HCT116 (cell line): ENCODE data around the gene COG2. TPM values are rescaled to one million over a fixed set of nuclear protein-coding genes. Genes with fewer than 3 reads are reported as not detected.

Source experiments
- ATAC-seq: fragments of 200-7000 bp; cut with Tn5 transposase; 2 replicates; pipeline ENCODE4 v1.9.1; 2020; ENCODE audit warnings: mild to moderate bottlenecking, moderate library complexity
- BruUV-seq: library from RNA; stranded (reverse); fragments of 400-500 nt; replicated peaks from 2 replicates; lab custom pipeline; 2021; lab: Mats Ljungman, UMichigan
- CTCF ChIA-PET: fragments of 300-600 bp; sonication (Branson Sonifier 250); formaldehyde crosslinking; loops from one replicate; lab custom pipeline; 2021; ENCODE audit warnings: antibody characterized with exemption; lab: Charles Lee
- POLR2A ChIA-PET: fragments of 300-600, 350-600 bp; sonication (Branson Sonifier 250); formaldehyde crosslinking; loops from one replicate; lab custom pipeline; 2021; ENCODE audit warnings: antibody characterized with exemption; lab: Charles Lee
- RAD21 ChIA-PET, 2 experiments: fragments of 300-600 bp; sonication (Branson Sonifier 250); formaldehyde crosslinking; loops; one replicate each; lab custom pipeline; 2023; ENCODE audit warnings: low total read pairs in 2 of 2; ENCODE audit not compliant: uncharacterized antibody in 2 of 2, unreplicated experiment in 2 of 2, low non-redundant PET in 1 of 2; lab: Charles Lee
- DNase-seq: peaks from one replicate; pipeline ENCODE4 v3.0.0-alpha.2; 2010; ENCODE audit warnings: low read depth, low spot score
- H2AFZ ChIP-seq: fragments of 200-600 bp; shearing (Covaris generic), sonication (generic); 2 replicates; pipeline ENCODE4 v1.6.1; 2017; ENCODE audit warnings: low read depth, mixed run types, mixed read lengths, antibody characterized with exemption, low read length; ENCODE audit not compliant: poor library complexity, severe bottlenecking
- H3K27ac ChIP-seq: 2 replicates; pipeline ENCODE4 v1.5.1; 2012; ENCODE audit warnings: low read depth, low read length
- H3K27me3 ChIP-seq: fragments of 200-600 bp; sonication (generic); 2 replicates; pipeline ENCODE4 v1.6.1; 2016; ENCODE audit warnings: mixed run types, low read length, mixed read lengths; ENCODE audit not compliant: insufficient read depth
- H3K36me3 ChIP-seq, 2 experiments: fragments of 200-500 bp in 1 of 2; fragments of 200-600 bp in 1 of 2; sonication (Bioruptor generic) in 1 of 2; sonication (generic) in 1 of 2; 2 replicates each; pipeline versions ENCODE4 v1.5.1 to v1.6.1; 2014 to 2016; ENCODE audit warnings: low read length in 2 of 2, inconsistent platforms in 1 of 2, mixed read lengths in 1 of 2, mixed run types in 1 of 2; ENCODE audit not compliant: insufficient read depth in 2 of 2, control insufficient read depth in 1 of 2
- H3K4me1 ChIP-seq, 2 experiments: fragments of 200-600 bp in 1 of 2; sonication (generic) in 1 of 2; 2 replicates each; pipeline versions ENCODE4 v1.5.1 to v1.6.1; 2012 to 2017; ENCODE audit warnings: low read length in 2 of 2, inconsistent platforms in 1 of 2, mild to moderate bottlenecking in 1 of 2, mixed read lengths in 1 of 2, mixed run types in 1 of 2, moderate library complexity in 1 of 2; ENCODE audit not compliant: insufficient read depth in 2 of 2, control insufficient read depth in 1 of 2
- H3K4me2 ChIP-seq: fragments of 200-600 bp; sonication (generic); 2 replicates; pipeline ENCODE4 v1.6.1; 2017; ENCODE audit warnings: mixed run types, low read length, mixed read lengths
- H3K4me3 ChIP-seq, 2 experiments: fragments of 200-600 bp in 1 of 2; sonication (generic) in 1 of 2; replicated peaks in 1 of 2; 2 replicates each; pipeline ENCODE4 v1.5.1; 2011 to 2016; ENCODE audit warnings: low read length in 2 of 2, control low read depth in 1 of 2, low read depth in 1 of 2, mild to moderate bottlenecking in 1 of 2, mixed read lengths in 1 of 2, mixed run types in 1 of 2
- H3K79me2 ChIP-seq: fragments of 200-600 bp; sonication (generic); 2 replicates; pipeline ENCODE4 v1.6.1; 2017; ENCODE audit warnings: mild to moderate bottlenecking, mixed run types, low read length, moderate library complexity, mixed read lengths; ENCODE audit not compliant: insufficient read depth
- H3K9ac ChIP-seq: fragments of 200-600 bp; sonication (generic); 2 replicates; pipeline ENCODE4 v1.6.1; 2016; ENCODE audit warnings: low read length, mixed read lengths
- H3K9me2 ChIP-seq: fragments of 200-600 bp; sonication (generic), shearing (Covaris generic); 2 replicates; pipeline ENCODE4 v1.6.1; 2017; ENCODE audit warnings: mixed run types, mild to moderate bottlenecking, moderate library complexity; ENCODE audit not compliant: insufficient read depth
- H3K9me3 ChIP-seq, 2 experiments: fragments of 200-500 bp in 1 of 2; fragments of 200-600 bp in 1 of 2; sonication (Bioruptor generic) in 1 of 2; sonication (generic) in 1 of 2; 2 replicates each; pipeline ENCODE4 v1.6.1; 2014 to 2017; ENCODE audit warnings: low read length in 2 of 2, mixed read lengths in 2 of 2, inconsistent platforms in 1 of 2, low read depth in 1 of 2, mild to moderate bottlenecking in 1 of 2, mixed run types in 1 of 2, moderate library complexity in 1 of 2; ENCODE audit not compliant: control insufficient read depth in 1 of 2, insufficient read depth in 1 of 2
- H4K20me1 ChIP-seq: fragments of 200-600 bp; sonication (generic), shearing (Covaris generic); 2 replicates; pipeline ENCODE4 v1.6.1; 2017; ENCODE audit warnings: mixed run types, mild to moderate bottlenecking, moderate library complexity; ENCODE audit not compliant: insufficient read depth
- CBX3 ChIP-seq: IDR thresholded peaks from 2 replicates; pipeline ENCODE4 v1.6.1; 2012; ENCODE audit warnings: low read depth
- EGR1 ChIP-seq: IDR thresholded peaks from 2 replicates; pipeline ENCODE4 v1.6.1; 2012; ENCODE audit warnings: low read depth
- FOSL1 ChIP-seq: IDR thresholded peaks from 2 replicates; pipeline ENCODE4 v1.6.1; 2012; ENCODE audit warnings: low read depth
- JUND ChIP-seq: IDR thresholded peaks from 2 replicates; pipeline ENCODE4 v1.6.1; 2012
- POLR2AphosphoS5 ChIP-seq: IDR thresholded peaks from 2 replicates; pipeline ENCODE4 v1.6.1; 2011; ENCODE audit warnings: mild to moderate bottlenecking, low read depth, low read length, moderate library complexity
- RAD21 ChIP-seq: IDR thresholded peaks from 2 replicates; pipeline ENCODE4 v1.6.1; 2012; ENCODE audit warnings: low read depth, mild to moderate bottlenecking
- SIN3A ChIP-seq: IDR thresholded peaks from 2 replicates; pipeline ENCODE4 v1.6.1; 2012; ENCODE audit warnings: low read depth
- ZFX ChIP-seq: fragments of 450-650 bp; IDR thresholded peaks from 2 replicates; pipeline ENCODE4 v1.6.1; 2017
- intact Hi-C: fragments of 100-400 bp; cut with micrococcal nuclease; formaldehyde crosslinking; loops from 2 replicates; pipeline ENCODE4 v1.10.0; 2022
- total RNA-seq: library from RNA; stranded (reverse); gene quantifications from one replicate; pipeline ENCODE4 v1.2.1, GENCODE V29; 2021; ENCODE audit not compliant: unreplicated experiment
- TF ChIP-seq, protein P1 (sequence below): IDR thresholded peaks from 2 replicates; pipeline ENCODE4 v1.6.1; 2012

The COG2 gene
- total RNA-seq, 1 experiment from 2014 or later = 28.6 TPM

DNA sequence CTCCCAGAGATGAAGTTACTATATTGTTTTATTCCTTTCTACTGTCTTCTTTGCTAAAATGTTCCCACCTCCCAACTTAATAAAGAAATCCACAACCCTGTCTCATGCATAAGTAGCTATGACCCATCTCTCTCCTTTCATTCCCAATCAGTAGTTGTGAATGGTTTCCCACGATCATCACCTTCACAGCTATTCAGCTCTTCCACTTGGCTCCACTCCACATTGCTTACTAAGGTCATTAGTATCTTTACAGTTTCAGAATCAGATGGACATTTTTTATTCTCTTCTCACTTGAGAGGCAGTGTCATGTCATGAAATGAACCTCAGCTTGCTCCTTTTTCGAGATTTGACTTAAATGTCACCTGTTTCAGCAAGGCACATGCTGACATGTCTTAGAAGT, 47.1 kb upstream of the COG2 start:
- ATAC-seq (no peak), DNase-seq (no peak)
- Histone ChIP-seq H3K79me2 (no peaks in the 10 kb centered on the region), H3K27me3 (peaks cover 11% of the 10 kb centered on the region; the same call in 1 of the 2 replicates), H3K9me3 (no peaks in the 10 kb centered on the region), H3K4me3 (no peak overlapping the region), H3K27ac (no peak overlapping the region), H3K9me2 (no peaks in the 10 kb centered on the region)
- POLR2A ChIA-PET = no interaction called here
- intact Hi-C loops = no loop called here
- no peak for TF ChIP-seq SIN3A
- TF ChIP-seq, all 23 proteins: peak for 0
- Histone ChIP-seq H3K36me3 (no peaks in the 10 kb centered on the region), H4K20me1 (no peaks in the 10 kb centered on the region), H3K4me1 (no peaks in the 10 kb centered on the region), H2AFZ (no peak overlapping the region), H3K4me2 (no peak overlapping the region), H3K9ac (no peak overlapping the region)
- BruUV-seq = no TSS peak
- RAD21 ChIA-PET = no interaction called here
- CTCF ChIA-PET = interaction anchor here (0.8 kb wide), 1 partner anchor 27 kb away, joined by 3 read pairs; no protein-coding TSS in a partner anchor

DNA sequence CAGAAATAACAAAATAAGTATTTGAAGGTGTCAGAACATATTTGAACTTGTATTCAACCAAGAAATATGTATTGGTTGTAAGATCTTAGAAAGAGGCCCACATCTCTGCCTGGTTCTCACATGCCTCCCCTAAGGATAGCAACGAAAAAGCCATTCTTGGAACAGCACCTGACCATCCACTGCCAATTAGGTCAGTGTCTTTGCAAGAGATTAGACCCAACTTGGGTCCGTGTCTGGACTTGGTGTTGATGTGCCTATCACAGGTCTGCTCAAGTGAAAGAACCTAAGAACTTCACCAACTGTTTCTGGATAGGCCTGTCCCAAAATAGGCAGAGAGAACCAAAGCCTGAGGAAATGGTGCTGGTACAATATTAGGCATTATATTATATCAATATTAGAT, 46.0 kb upstream of the COG2 start:
- no peaks in the 10 kb centered on the region for H3K9me3 ChIP-seq
- peaks cover 11% of the 10 kb centered on the region; the same call in 1 of the 2 replicates for H3K27me3 ChIP-seq
- no peak for DNase-seq
- no peak overlapping the region for H3K27ac ChIP-seq
- no peak overlapping the region for H3K4me2 ChIP-seq
- no peak overlapping the region for H2AFZ ChIP-seq
- TF ChIP-seq, protein P1, sequence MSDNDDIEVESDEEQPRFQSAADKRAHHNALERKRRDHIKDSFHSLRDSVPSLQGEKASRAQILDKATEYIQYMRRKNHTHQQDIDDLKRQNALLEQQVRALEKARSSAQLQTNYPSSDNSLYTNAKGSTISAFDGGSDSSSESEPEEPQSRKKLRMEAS = no peak
- no peak for TF ChIP-seq EGR1
- TF ChIP-seq JUND = no peak
- no peak for TF ChIP-seq ZFX
- TF ChIP-seq CBX3 = no peak
- no peak for TF ChIP-seq POLR2AphosphoS5
- no peak for TF ChIP-seq FOSL1
- TF ChIP-seq RAD21 = no peak
- TF ChIP-seq, all 23 proteins: peak for 0
- ChIA-PET POLR2A (no interaction called here), RAD21 (no interaction called here), CTCF (no interaction called here)
- no TSS peak for BruUV-seq
- no peaks in the 10 kb centered on the region for H3K9me2 ChIP-seq
- no peak for ATAC-seq
- H3K4me1 ChIP-seq = no peaks in the 10 kb centered on the region
- no peak overlapping the region for H3K9ac ChIP-seq
- intact Hi-C loops = no loop called here
- H3K36me3 ChIP-seq = no peaks in the 10 kb centered on the region
- no peak overlapping the region for H3K4me3 ChIP-seq
- H3K79me2 ChIP-seq = no peaks in the 10 kb centered on the region
- H4K20me1 ChIP-seq = no peaks in the 10 kb centered on the region
